NCI-H1092 treated with DMSO at 0.1 percent for 48 hours (cell line): ENCODE data around the gene EEF2.

Experiments used
- DNase-seq: peaks from one replicate; lab custom pipeline; 2025; lab: John Stamatoyannopoulos, UW

The EEF2 gene

GRCh38 chr19:3984908-3985642 lies at the start of gene EEF2:
TSS of gene EEF2 (minus strand) at chr19:3985463. CDS start at chr19:3985380, 83 bp downstream.
- DNase-seq, result peak; percentile 86

GRCh38 chr19:4034048-4035017 lies 49.1 kb upstream of the EEF2 start:
- no peak for DNase-seq

DNA sequence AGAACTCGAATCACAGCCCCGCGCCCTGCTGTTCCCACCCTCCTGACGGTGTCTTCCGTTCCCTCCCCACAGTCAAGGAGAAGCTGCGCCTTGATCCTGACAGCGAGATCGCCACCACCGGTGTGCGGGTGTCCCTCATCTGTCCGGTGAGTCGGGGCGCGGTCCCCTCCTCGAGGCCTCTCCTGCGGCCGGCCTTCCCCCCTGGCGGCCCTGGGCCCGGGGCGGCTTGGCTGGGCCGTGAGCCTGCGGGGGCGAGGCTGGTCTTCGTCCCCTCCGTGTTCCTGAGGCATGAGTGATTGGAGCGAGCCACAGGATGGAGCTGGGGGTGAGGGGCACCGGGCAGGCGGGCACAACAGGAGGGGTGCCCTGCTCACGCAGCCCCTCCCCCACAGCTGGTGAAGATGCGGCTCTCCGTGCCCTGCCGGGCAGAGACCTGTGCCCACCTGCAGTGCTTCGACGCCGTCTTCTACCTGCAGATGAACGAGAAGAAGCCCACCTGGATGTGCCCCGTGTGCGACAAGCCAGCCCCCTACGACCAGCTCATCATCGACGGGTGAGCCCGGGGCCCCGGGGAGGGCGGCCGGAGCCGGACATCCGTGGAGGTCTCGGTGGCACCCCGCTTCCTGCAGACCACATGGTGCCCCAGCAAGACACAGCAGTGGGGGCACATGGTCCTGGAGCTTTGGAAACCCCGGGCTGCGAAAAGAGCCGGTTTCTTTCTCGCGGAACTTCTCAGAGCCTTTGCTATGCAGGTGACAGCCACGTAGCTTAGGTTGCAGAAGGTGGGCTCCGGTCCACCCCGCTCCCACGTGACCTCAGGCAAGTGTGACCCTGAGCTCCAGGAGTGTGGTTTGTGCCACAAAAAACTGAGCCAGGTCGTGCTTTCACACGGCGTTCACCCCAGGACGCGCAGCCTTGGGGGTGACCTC lies 48.0 kb upstream of the EEF2 start:
- DNase-seq, result no peak

DNA sequence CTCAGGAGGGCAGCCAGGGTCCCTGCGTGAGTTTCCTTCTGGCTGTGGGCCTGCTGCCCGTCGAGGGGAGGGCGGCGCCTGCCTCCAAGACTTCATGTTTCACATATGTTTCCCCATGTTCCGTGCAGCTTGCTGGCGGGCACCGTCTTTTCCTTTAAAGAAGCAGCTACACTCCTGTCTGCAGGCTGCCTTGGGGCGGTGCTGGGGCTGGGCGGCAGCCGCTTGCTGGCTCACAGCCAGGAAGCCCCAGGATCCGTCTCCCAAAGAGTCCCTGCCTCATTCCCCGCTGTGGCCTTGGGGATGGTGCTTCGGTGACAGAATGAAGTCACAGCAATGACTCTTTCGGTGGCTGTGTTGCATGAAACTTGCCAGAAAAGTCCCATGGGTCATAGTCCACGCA lies 47.2 kb upstream of the EEF2 start:
- no peak for DNase-seq

DNA sequence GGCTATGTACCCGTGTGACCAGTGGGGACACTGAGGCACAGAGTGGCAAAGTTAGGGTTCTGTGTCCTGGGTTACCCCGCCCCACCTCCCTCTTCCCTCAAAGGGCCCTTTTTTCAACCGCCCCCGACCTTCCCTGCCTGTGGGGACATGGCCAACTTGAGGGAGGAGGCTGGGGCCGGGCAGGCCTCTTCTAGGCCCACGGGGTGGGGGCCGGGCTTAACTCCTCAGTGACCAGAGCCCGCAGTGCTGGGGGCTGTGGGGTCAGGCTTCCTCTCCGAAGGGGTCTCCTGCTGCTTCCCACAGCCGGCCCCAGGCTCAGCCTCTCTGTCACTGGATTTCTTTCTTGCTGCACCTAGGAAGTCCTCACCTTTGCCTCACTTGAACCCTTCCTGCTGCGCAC lies 46.2 kb upstream of the EEF2 start:
- no peak for DNase-seq

- DNase-seq, result no peak
Measured at GRCh38 chr19:4030981-4031380, 45.7 kb upstream of the EEF2 start.

GRCh38 chr19:4030552-4030951 lies 45.3 kb upstream of the EEF2 start:
- no peak for DNase-seq

- no peak for DNase-seq
Measured at GRCh38 chr19:4029247-4029614, 44.0 kb upstream of the EEF2 start.

- no peak for DNase-seq
Measured at GRCh38 chr19:4028334-4029246, 43.3 kb upstream of the EEF2 start.

- DNase-seq, result no peak
Measured at GRCh38 chr19:4027146-4027545, 41.9 kb upstream of the EEF2 start.

- DNase-seq, result no peak
Measured at GRCh38 chr19:4025317-4025716, 40.1 kb upstream of the EEF2 start.

DNA sequence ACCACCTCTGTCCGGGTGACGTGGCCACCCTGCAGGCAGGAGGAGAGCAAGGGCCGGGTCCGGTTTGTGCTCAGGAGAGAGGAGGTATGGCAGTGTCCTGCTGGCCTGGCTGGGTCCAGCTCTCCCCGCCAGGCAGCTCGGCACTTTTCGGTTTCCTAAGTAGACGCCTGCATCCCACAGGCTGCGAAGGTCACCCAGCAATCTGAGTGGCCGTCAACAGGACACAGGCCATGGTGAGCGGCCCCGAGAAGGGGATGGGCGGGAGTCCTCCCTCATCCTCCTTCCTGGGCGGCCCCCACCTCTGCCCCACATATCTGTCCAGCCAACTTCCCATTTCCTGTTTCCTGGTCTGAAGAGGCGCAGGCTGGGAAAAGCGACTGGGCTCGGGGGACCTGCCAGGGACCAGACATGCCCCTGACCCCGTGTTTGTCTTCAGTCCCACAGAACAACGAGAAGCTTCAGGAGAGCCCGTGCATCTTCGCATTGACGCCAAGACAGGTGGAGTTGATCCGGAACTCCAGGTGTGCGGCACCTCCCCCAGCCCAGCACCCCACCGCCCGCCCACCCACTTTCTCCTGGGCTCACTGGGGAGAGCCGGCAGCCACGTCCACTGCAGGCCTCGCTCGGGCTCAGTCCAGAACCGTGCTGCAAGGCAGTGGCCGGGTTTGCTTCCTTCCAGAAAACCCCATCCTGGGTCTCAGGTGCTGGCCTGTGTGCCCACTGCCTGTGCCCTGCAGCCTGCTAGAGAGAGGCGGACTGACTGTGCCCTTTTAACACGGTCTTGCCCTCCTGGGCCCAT lies 38.5 kb upstream of the EEF2 start:
- no peak for DNase-seq

- DNase-seq, result no peak
Measured at GRCh38 chr19:4019578-4019977, 34.3 kb upstream of the EEF2 start.

- no peak for DNase-seq
Measured at GRCh38 chr19:4018775-4019504, 33.7 kb upstream of the EEF2 start.

GRCh38 chr19:4018140-4018613 lies 32.9 kb upstream of the EEF2 start:
- DNase-seq, result no peak

DNA sequence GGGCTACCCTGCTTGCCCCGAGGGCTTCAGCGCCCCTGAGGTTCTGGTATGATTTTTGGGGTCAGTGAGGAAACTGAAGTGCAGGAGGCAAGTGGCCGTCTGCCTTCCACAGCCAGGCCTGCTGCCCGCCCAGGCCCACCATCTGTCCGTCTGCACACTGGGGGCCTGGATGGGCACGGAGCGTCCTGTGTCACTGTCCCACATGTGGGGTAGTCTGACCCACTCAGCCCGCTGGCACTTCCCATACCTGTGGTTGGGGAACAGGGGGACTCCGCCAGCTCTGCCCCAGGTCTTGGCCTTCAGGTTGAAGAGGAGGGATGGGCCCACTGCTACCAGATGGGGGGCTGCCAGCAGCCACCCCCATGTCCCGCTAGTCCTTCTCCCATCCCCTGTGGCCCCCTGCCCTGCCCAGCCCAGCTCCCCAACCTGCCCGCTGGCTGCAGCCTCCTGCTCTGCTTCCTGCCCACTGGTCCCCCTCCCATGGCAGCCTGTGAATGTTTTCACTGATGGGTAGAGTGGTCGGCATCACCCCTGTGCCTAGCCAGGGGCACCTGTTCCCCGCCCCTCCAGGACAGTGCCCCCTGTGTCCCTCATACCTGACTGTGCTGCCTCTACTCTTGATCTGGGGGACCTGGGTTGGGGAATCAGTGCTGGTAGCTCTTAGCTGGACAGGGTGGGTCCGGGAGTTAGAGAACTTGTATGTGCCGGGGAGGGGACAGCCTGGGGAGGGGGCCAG lies 31.8 kb upstream of the EEF2 start:
- no peak for DNase-seq

DNA sequence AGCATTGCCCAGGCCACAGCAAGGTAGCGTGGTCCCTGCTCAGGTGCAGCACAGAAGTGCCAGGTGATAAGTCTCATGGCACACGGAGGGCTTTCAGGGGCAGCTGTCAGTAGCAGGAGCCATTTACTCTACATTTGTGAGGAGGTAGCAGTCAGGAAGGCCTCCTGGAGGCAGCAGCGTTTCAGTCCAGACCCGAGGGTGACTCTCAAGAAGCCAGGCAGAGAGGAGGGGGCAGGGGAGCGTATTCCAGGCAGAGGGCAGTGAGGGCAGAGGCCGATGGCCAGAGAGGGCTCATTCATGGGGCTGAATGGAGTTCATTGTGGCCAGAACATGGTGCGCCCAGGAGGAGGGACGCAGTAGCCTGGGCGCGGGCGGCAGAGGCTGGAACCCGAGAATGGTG lies 31.2 kb upstream of the EEF2 start:
- no peak for DNase-seq

GRCh38 chr19:4015705-4016402 lies 30.6 kb upstream of the EEF2 start:
- DNase-seq, result no peak
